Right hindlimb (tissue), 1 donor: ENCODE measurements around the gene RIN2.

Source experiments
- DNase-seq: peaks from one replicate; pipeline ENCODE4 v3.0.0-alpha.2; 2018

RIN2 gene

GRCh38 chr20:19758133-19758500 is at the start of gene RIN2:
RIN2 (plus strand) TSS chr20:19758258; CDS start chr20:19889602, 131,344 bp downstream.
- DNase-seq: no peak

GRCh38 chr20:19709635-19710335 is 48.3 kb upstream of the RIN2 start:
- DNase-seq: no peak

GRCh38 chr20:19710336-19711120 is 47.5 kb upstream of the RIN2 start:
- peak; percentile 33 for DNase-seq

GRCh38 chr20:19711126-19711525 is 46.9 kb upstream of the RIN2 start:
- DNase-seq: no peak

GRCh38 chr20:19712721-19713260 is 45.3 kb upstream of the RIN2 start:
- no peak for DNase-seq

- DNase-seq: no peak
Observed at GRCh38 chr20:19713822-19714578, 44.1 kb upstream of the RIN2 start.

GRCh38 chr20:19714579-19714840 is 43.5 kb upstream of the RIN2 start:
- no peak for DNase-seq

GRCh38 chr20:19715986-19716385 is 42.1 kb upstream of the RIN2 start:
- no peak for DNase-seq

GRCh38 chr20:19718880-19719279 is 39.2 kb upstream of the RIN2 start:
- no peak for DNase-seq

GRCh38 chr20:19720991-19721390 is 37.1 kb upstream of the RIN2 start:
- no peak for DNase-seq

- no peak for DNase-seq
Observed at GRCh38 chr20:19723051-19723450, 35.0 kb upstream of the RIN2 start.

- DNase-seq: no peak
Observed at GRCh38 chr20:19723813-19724430, 34.1 kb upstream of the RIN2 start.

- DNase-seq: no peak
Observed at GRCh38 chr20:19725373-19725772, 32.7 kb upstream of the RIN2 start.

- DNase-seq: no peak
Observed at GRCh38 chr20:19725814-19726525, 32.1 kb upstream of the RIN2 start.

- DNase-seq: no peak
Observed at GRCh38 chr20:19727251-19727847, 30.7 kb upstream of the RIN2 start.

GRCh38 chr20:19729672-19730071 is 28.4 kb upstream of the RIN2 start:
- no peak for DNase-seq

GRCh38 chr20:19730706-19731105 is 27.4 kb upstream of the RIN2 start:
- DNase-seq: no peak

- no peak for DNase-seq
Observed at GRCh38 chr20:19734811-19735210, 23.2 kb upstream of the RIN2 start.

GRCh38 chr20:19735446-19735845 is 22.6 kb upstream of the RIN2 start:
- peak; percentile 67 for DNase-seq

- DNase-seq: no peak
Observed at GRCh38 chr20:19737025-19737424, 21.0 kb upstream of the RIN2 start.

- DNase-seq: no peak
Observed at GRCh38 chr20:19738951-19739350, 19.1 kb upstream of the RIN2 start.

- DNase-seq: no peak
Observed at GRCh38 chr20:19739351-19739750, 18.7 kb upstream of the RIN2 start.
